Activated T-cell treated with anti-CD3 and anti-CD28 coated beads, Interleukin-2, amount 50 U/mL, for 72 hours (primary cell): ENCODE data around the gene SLC22A4. TPM values are rescaled to one million over a fixed set of nuclear protein-coding genes. Genes with fewer than 3 reads are reported as not detected.

ENCODE experiments used
- ATAC-seq, 2 donors: fragments of 150-1000 bp; cut with Tn5 transposase; replicated peaks in 1 of 2; 2 replicates each; pipeline ENCODE4 v1.10.0; 2021; ENCODE audit warnings: moderate library complexity in 2 of 2, mild to moderate bottlenecking in 1 of 2
- DNase-seq, 2 donors: peaks; one replicate each; pipeline ENCODE4 v3.0.0; 2021 to 2022; ENCODE audit warnings: mixed read lengths in 1 of 2
- H3K27ac Mint-ChIP-seq: one replicate; pipeline ENCODE4 v1.8.0; 2022; ENCODE audit warnings: mild to moderate bottlenecking, moderate library complexity, mixed read lengths
- H3K27me3 Mint-ChIP-seq: one replicate; pipeline ENCODE4 v1.8.0; 2022; ENCODE audit warnings: low read depth, mixed read lengths
- H3K36me3 Mint-ChIP-seq, 2 donors: one replicate each; pipeline ENCODE4 v1.8.0; 2022; ENCODE audit warnings: mixed read lengths in 2 of 2, mild to moderate bottlenecking in 1 of 2; ENCODE audit not compliant: insufficient read depth in 2 of 2
- H3K4me1 Mint-ChIP-seq: one replicate; pipeline ENCODE4 v1.8.0; 2022; ENCODE audit warnings: low read depth, mixed read lengths
- H3K4me3 Mint-ChIP-seq, 2 donors: one replicate each; pipeline ENCODE4 v1.8.0; 2022; ENCODE audit warnings: mild to moderate bottlenecking in 2 of 2, mixed read lengths in 2 of 2, moderate library complexity in 2 of 2
- H3K9me3 Mint-ChIP-seq, 2 donors: one replicate each; pipeline ENCODE4 v1.8.0; 2022; ENCODE audit warnings: mixed read lengths in 2 of 2
- total RNA-seq, 2 donors: library from RNA; stranded (reverse); gene quantifications; one replicate each; pipeline ENCODE4 v1.2.3, GENCODE V29; 2022

The SLC22A4 gene
- total RNA-seq, 2 donors from 2014 or later = 1.8 to 2.9 TPM

DNA sequence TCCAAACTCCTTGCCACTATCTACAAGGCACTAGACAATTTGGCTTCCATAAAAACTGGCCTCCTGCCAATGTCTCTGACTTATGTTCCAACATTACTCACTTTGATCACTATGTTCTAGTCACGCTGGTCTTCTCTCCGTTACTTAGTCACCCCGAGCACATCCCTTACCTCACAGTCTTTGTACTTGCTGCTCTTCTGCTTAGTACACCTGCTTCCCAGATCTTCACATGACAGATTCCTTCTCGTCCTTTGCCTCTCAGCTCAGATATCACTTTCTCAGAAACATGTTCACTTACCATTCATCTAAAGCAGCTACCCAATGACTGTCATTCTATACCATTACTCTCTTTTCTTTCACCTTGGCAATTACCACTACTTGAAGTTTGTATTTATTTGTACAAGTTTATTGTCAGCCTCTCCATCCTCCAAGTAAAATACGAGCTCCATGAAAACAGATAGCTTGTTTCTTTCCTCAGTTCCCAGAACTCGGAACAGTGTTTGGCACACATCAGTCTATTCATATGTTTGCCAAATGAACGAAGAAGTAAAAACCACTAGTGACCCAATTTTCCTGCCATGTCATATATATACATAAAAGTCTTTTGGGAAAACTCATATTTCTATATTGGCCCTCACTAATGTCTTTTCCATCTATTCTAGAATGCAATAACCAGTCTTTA lies 69.4 kb downstream of the SLC22A4 start:
- H3K27me3 Mint-ChIP-seq = no peaks in the 10 kb centered on the region
- H3K9me3 Mint-ChIP-seq = no peaks in the 10 kb centered on the region
- DNase-seq (peak; percentile 18 to 37), ATAC-seq (peak; percentile 83 to 96)
- no peaks in the 10 kb centered on the region for H3K36me3 Mint-ChIP-seq
- H3K27ac Mint-ChIP-seq = no peak overlapping the region
- no peak overlapping the region for H3K4me3 Mint-ChIP-seq
- peaks cover 7% of the 10 kb centered on the region for H3K4me1 Mint-ChIP-seq

DNA sequence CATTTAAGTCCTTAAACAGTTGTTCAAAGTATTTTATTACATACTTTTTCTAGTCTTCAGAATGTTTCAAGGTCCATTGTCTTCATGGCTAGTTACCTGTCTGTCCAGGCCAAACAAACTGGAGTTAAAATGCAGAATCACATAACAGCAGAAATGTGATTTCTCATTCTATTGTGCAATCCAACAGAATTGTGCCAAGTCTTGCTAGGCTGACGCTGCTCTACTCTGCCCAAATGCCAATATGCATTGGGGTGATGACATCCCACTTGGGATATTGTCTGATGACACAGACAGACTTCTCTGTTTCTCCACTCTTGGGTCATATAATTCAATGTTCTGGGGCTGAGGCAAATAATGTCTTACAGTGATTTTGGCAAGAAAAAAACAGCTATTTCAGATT lies 70.1 kb downstream of the SLC22A4 start:
- Mint-ChIP-seq H3K4me1 (peaks cover 11% of the 10 kb centered on the region), H3K27me3 (no peaks in the 10 kb centered on the region), H3K4me3 (no peak overlapping the region), H3K36me3 (no peaks in the 10 kb centered on the region), H3K9me3 (no peaks in the 10 kb centered on the region), H3K27ac (no peak overlapping the region)
- no peak for DNase-seq
- no peak for ATAC-seq

DNA sequence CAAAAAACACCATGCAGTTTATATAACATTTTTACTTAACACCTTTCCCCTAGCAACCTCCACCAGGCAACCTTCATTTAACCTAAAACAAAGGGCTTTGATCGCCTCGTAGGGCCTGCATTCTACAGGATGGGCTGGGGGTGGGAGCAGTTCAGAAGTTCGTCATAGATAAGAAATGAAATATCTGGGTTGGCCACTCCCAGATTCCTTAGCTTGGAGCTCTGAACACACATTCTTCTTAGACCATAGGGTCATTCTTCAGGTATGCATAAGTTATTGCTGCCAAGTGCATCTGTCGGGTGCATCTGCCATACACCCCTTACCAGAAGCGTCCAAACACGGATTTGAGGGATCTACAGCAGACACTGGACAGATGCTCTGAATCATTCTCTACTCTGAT lies 71.0 kb downstream of the SLC22A4 start:
- Mint-ChIP-seq H3K36me3 (no peaks in the 10 kb centered on the region), H3K27ac (no peak overlapping the region), H3K9me3 (no peaks in the 10 kb centered on the region), H3K27me3 (no peaks in the 10 kb centered on the region), H3K4me3 (no peak overlapping the region), H3K4me1 (peaks cover 11% of the 10 kb centered on the region)
- ATAC-seq (no peak), DNase-seq (no peak)

DNA sequence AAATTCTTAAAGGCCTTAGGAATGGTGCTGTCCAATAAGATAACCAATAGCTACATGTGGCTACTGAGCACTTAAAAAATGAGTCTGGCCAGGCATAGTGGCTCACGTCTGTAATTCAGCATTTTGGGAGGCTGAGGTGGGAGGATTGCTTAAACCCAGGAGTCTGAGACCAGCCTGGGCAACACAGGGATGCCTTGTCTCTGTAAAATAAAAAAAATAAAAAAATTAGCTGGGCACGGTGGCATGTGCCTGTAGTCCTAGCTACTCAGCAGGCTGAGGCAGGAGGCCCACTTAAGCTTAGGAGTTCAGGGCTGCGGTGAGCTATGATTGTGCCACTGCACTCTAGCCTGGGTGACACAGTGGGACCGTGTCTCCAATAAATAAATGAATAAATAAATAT lies 74.0 kb downstream of the SLC22A4 start:
- Mint-ChIP-seq H3K36me3 (no peaks in the 10 kb centered on the region), H3K9me3 (no peaks in the 10 kb centered on the region), H3K27ac (no peak overlapping the region), H3K4me3 (no peak overlapping the region), H3K4me1 (peaks cover 39% of the 10 kb centered on the region), H3K27me3 (no peaks in the 10 kb centered on the region)
- no peak for ATAC-seq
- DNase-seq = no peak

DNA sequence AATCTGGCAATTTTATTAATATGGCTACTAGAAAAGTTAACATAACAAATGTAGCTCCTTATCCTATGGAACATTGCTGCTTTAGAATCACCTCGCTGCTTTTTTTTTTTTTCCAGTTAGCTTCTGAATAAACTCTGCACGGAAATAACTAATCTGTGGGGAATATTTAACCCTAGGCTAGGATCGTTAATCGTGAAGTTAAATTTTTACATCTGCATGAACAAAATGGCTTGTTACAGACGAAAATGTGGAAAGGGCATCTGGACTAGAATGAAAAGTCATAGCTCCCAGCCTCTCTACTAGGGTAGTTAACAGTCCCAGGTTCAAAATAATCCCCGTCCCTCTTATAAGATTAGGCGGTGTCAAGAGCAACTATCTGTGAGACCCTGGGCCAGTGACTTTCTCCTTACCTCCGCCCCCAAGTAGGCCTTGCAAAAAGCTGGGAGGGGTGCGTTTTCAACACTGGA lies 74.8 kb downstream of the SLC22A4 start:
- H3K4me1 Mint-ChIP-seq = peaks cover 33% of the 10 kb centered on the region
- H3K36me3 Mint-ChIP-seq = no peaks in the 10 kb centered on the region
- H3K4me3 Mint-ChIP-seq = peak overlapping the region; percentile 78 to 88
- H3K9me3 Mint-ChIP-seq = no peaks in the 10 kb centered on the region
- peak overlapping the region; percentile 32 for H3K27ac Mint-ChIP-seq
- no peaks in the 10 kb centered on the region for H3K27me3 Mint-ChIP-seq
- DNase-seq (no peak), ATAC-seq (no peak)

DNA sequence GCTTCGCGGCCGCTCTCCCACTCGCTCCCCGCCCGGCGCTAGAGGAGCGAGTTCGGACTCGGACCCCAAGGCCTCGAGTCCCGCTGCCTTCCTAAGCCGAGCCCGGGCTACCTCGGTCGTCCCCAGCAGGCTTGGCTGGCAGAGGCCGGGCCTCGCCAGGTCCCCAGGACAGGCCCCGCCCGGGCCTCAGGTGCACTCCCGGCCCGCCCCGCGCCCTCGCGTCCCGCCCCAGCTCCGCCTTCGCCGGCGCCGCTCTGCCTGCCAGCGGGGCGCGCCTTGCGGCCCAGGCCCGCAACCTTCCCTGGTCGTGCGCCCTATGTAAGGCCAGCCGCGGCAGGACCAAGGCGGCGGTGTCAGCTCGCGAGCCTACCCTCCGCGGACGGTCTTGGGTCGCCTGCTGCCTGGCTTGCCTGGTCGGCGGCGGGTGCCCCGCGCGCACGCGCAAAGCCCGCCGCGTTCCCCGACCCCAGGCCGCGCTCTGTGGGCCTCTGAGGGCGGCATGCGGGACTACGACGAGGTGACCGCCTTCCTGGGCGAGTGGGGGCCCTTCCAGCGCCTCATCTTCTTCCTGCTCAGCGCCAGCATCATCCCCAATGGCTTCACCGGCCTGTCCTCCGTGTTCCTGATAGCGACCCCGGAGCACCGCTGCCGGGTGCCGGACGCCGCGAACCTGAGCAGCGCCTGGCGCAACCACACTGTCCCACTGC lies 75.4 kb downstream of the SLC22A4 start, which contains the start of gene SLC22A5:
Gene SLC22A5, plus strand, starts transcription at position 237 of the 707 bp plus-strand sequence. Its CDS starts 263 bp downstream, at position 500.
- peak within 1 kb of the TSS; percentile 78 to 88 for H3K4me3 Mint-ChIP-seq
- peaks cover 33% of the 10 kb centered on the region for H3K4me1 Mint-ChIP-seq
- DNase-seq (peak; percentile 79 to 84), ATAC-seq (peak; percentile 93 to 94)
- no peaks in the 10 kb centered on the region for H3K9me3 Mint-ChIP-seq
- H3K27me3 Mint-ChIP-seq = no peaks in the 10 kb centered on the region
- H3K27ac Mint-ChIP-seq = peak within 1 kb of the TSS; percentile 86
- H3K36me3 Mint-ChIP-seq = no peaks in the 10 kb centered on the region

DNA sequence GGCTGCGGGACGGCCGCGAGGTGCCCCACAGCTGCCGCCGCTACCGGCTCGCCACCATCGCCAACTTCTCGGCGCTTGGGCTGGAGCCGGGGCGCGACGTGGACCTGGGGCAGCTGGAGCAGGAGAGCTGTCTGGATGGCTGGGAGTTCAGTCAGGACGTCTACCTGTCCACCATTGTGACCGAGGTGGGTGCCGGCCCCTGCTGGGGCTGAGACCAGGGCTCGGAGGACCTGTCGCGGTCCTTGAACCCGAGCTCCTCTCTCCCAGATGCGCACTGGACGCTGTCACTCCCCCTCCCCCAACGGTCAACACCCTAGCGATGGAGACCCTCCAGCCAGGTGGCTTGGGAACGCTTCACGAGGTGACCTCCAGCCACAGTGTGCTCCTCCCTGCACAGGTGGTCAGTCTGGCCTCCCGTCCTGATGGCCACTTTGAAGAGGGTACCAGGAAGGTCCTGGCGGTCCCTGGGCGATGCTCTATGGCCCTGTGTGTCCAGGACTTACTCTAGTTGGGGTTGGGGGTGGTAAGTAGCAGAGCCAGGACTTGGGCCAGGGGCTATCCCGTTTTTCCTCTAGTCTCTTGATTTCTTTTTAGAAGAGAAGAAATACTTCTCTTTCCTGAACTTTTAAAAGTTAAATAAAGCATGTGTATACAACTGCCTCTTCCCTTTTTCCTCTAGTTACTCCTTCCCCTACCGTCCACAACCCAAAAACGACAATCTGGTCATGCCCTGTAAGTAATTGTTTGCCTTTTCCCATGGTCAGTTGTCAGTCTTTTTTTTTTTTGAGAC lies 76.2 kb downstream of the SLC22A4 start:
- Mint-ChIP-seq H3K36me3 (no peaks in the 10 kb centered on the region), H3K9me3 (no peaks in the 10 kb centered on the region)
- no peak for ATAC-seq

DNA sequence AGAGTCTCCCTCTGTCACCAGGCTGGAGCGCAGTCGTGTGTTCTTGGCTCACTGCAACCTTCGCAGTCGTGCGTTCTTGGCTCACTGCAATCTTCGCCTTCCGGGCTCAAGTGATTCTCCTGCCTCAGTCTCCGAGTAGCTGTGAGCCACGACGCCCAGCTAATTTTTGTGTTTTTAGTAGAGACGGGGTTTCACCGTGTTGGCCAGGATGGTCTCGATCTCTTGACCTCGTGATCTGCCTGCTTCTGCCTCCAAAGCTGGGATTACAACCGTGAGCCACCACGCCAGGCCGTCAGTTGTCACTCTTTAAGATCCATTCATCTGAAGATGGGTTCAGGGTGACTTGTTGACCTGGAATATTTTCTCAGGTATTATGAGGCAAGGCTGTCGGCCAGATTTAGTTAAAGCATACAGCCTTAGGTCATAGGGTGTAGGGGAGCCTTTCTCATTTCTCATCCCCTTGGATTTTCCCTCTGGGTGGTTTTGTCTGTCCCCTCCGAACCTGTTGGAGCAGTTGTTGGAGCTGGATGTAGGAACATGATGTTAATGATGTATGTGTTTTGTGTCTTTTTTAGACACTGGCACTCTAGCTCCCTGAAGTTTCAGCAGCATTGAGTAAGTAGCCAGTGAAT lies 76.9 kb downstream of the SLC22A4 start:
- H3K27me3 Mint-ChIP-seq = no peaks in the 10 kb centered on the region
- DNase-seq (no peak), ATAC-seq (no peak)
- peak overlapping the region; percentile 86 for H3K27ac Mint-ChIP-seq
- H3K36me3 Mint-ChIP-seq = no peaks in the 10 kb centered on the region
- H3K4me3 Mint-ChIP-seq = peak overlapping the region; percentile 78 to 88
- peaks cover 33% of the 10 kb centered on the region for H3K4me1 Mint-ChIP-seq
- no peaks in the 10 kb centered on the region for H3K9me3 Mint-ChIP-seq

More for the DNA sequence above, 76.2 kb downstream of the SLC22A4 start:
- Mint-ChIP-seq H3K27ac (peak overlapping the region; percentile 86), H3K4me3 (peak overlapping the region; percentile 78 to 88), H3K27me3 (no peaks in the 10 kb centered on the region), H3K4me1 (peaks cover 33% of the 10 kb centered on the region)
- no peak for DNase-seq

DNA sequence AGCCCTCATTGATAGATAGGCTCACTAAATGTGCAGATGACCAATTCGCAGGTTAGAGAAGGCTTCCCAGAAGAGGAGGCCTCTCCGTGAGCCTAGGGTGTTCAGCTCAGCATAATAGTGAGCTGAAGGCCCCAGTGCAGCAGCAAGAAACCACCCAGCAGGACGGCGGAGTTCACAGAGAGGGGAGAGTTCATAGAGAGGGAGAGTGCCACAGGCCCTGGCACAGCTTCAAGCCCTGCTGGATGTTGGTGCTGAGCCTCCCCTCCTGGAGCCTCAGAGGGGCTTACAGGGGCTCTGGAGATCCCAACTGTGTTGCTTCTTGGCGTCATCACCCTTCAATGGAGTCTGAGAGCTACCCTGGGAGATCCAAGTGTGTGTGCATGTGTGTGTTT lies 77.4 kb downstream of the SLC22A4 start:
- Mint-ChIP-seq H3K27ac (no peak overlapping the region), H3K4me1 (peaks cover 33% of the 10 kb centered on the region), H3K4me3 (peak overlapping the region; percentile 78 to 88), H3K36me3 (no peaks in the 10 kb centered on the region), H3K9me3 (no peaks in the 10 kb centered on the region), H3K27me3 (no peaks in the 10 kb centered on the region)
- ATAC-seq (no peak), DNase-seq (no peak)

DNA sequence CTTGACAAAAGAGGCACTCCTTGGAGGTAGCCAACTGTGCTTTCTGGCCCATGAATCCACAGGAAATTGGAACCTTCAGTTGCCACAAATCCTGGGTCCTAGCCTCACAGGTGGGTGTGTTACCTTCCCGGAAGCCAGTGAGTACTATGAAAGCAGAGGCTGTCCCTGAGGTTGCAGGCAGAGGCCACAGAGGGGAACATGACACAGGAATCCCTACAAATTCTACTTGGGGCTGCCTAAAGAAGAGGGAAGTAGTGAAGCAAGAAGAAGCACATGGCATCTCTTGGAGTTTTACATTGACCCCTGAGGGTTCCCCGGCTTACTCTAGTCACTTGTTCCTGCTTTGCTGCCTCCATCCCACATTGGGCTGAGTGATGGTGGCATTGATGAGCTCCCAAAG lies 77.9 kb downstream of the SLC22A4 start:
- peaks cover 33% of the 10 kb centered on the region for H3K4me1 Mint-ChIP-seq
- H3K4me3 Mint-ChIP-seq = peak overlapping the region in 1 of 2 donors; percentile 8
- H3K9me3 Mint-ChIP-seq = no peaks in the 10 kb centered on the region
- DNase-seq (no peak), ATAC-seq (no peak)
- H3K27ac Mint-ChIP-seq = no peak overlapping the region
- no peaks in the 10 kb centered on the region for H3K36me3 Mint-ChIP-seq
- H3K27me3 Mint-ChIP-seq = no peaks in the 10 kb centered on the region

DNA sequence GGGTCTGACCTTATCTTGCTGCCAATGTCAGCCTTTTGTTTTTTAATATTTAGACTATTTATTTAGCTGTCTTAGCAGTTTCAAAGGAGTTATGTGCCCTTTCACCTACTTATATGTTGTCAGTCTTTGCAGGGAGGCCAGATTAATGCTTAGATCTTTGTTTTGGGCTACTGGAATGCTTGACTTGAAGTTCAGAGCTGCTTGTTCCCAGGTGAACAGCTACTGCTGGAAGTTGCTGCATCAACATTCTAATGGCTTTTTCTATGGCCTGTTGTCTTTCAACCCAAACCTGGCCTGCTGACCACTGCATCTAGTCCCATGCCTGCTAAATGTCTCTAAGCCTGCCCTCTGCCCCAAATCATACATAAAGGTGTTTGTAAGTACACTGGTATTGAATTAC lies 78.3 kb downstream of the SLC22A4 start:
- Mint-ChIP-seq H3K27ac (no peak overlapping the region), H3K9me3 (no peaks in the 10 kb centered on the region), H3K27me3 (no peaks in the 10 kb centered on the region), H3K4me3 (no peak overlapping the region), H3K4me1 (peaks cover 33% of the 10 kb centered on the region), H3K36me3 (no peaks in the 10 kb centered on the region)
- DNase-seq (no peak), ATAC-seq (no peak)

DNA sequence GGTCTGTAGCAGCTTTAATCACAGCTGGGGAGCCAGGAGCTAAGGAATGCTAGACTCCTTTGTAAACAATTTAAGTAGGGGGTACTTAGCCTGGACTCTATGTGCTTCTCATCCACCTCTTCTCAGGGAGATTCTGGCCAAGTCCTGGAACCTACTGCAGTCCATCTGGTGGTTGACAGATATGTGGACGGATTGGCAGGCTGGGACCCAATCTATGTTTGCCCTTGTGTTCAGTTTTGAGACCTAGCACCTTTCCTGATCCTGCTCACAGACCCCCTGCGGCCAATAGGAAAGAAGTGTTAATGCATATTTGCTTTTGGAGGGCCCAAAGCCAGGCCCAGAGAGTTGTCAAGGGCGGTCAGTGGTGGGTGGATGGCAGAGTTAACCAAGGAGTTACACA lies 81.8 kb downstream of the SLC22A4 start:
- Mint-ChIP-seq H3K27ac (no peak overlapping the region), H3K36me3 (no peaks in the 10 kb centered on the region), H3K4me1 (peaks cover 22% of the 10 kb centered on the region)

More for the DNA sequence above, 81.8 kb downstream of the SLC22A4 start:
- DNase-seq (no peak), ATAC-seq (no peak)
- Mint-ChIP-seq H3K27me3 (no peaks in the 10 kb centered on the region), H3K9me3 (no peaks in the 10 kb centered on the region), H3K4me3 (no peak overlapping the region)
